ENCODE results near the gene PPM1A. TPM values are rescaled to one million over a fixed set of nuclear protein-coding genes. Genes with fewer than 3 reads are reported as not detected.
A peak's percentile ranks its signal among the peaks of the same experiment; 100 is the strongest.

Gene PPM1A
- total RNA-seq, 2 experiments from 2014 or later: 40.0 to 40.5 TPM

DNA sequence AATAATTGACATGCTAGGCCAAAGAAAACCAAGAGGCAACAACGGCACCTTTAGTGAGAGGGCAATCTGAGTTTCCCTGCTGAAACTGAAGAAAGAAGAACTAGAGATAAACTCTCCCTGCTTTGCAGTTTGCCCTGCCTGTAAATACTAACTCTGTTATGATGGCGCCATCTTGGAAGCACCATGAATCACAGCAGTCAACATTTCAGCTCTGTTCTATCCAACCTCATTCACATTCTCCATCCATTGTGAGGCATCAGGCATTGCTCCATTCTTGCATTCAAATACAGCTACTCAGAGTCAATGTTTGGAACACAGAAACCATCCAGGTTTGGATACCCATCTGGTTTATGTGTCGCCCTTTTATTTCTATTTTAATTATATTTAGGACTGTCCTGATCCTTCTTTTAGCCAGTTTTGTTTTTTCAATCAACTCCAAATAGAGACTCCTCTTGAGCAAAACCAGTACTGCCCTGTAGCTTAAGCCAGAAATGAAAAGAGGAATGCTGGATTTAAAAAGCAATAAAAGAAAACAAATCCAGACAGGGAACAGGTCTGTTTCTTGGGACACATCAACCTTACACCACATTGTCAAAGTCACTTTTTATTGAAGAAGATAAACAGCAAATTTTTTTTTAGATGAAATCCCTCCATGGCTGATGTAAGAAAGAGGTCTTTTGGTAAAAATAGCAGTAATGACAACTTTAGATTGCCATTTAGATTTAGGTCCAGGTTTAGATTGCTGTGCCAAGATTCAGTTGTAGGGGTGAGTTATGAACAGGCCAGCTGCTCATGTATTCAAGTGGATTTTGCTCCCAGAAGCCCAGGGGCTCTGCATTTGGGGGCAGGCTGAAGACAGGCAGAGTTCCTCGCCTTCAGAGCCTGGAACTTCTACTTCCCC lies 33.3 kb upstream of the PPM1A start:
- H3K4me3 Mint-ChIP-seq: no peak overlapping the region
- no peaks in the 10 kb centered on the region for H3K9me3 Mint-ChIP-seq
- no peak for DNase-seq
- ChIA-PET CTCF (interaction anchor here (1.3 to 2.3 kb wide), 3 partner anchors 10 to 32 kb away, joined by 3 to 6 read pairs (median 3); no protein-coding TSS in a partner anchor), POLR2A (no interaction called here)
- H3K27ac Mint-ChIP-seq: no peak overlapping the region
- TF ChIP-seq, protein P1, sequence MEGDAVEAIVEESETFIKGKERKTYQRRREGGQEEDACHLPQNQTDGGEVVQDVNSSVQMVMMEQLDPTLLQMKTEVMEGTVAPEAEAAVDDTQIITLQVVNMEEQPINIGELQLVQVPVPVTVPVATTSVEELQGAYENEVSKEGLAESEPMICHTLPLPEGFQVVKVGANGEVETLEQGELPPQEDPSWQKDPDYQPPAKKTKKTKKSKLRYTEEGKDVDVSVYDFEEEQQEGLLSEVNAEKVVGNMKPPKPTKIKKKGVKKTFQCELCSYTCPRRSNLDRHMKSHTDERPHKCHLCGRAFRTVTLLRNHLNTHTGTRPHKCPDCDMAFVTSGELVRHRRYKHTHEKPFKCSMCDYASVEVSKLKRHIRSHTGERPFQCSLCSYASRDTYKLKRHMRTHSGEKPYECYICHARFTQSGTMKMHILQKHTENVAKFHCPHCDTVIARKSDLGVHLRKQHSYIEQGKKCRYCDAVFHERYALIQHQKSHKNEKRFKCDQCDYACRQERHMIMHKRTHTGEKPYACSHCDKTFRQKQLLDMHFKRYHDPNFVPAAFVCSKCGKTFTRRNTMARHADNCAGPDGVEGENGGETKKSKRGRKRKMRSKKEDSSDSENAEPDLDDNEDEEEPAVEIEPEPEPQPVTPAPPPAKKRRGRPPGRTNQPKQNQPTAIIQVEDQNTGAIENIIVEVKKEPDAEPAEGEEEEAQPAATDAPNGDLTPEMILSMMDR (IDR thresholded peaks at IDR 0.05): no peak
- H3K4me1 Mint-ChIP-seq (ENCODE audit: low read depth): peaks cover 13% of the 10 kb centered on the region
- H3K27me3 Mint-ChIP-seq: no peaks in the 10 kb centered on the region
- ATAC-seq: no peak
- intact Hi-C loops (cut with micrococcal nuclease): no loop called here
- H3K36me3 Mint-ChIP-seq (ENCODE audit: low read depth): no peaks in the 10 kb centered on the region

DNA sequence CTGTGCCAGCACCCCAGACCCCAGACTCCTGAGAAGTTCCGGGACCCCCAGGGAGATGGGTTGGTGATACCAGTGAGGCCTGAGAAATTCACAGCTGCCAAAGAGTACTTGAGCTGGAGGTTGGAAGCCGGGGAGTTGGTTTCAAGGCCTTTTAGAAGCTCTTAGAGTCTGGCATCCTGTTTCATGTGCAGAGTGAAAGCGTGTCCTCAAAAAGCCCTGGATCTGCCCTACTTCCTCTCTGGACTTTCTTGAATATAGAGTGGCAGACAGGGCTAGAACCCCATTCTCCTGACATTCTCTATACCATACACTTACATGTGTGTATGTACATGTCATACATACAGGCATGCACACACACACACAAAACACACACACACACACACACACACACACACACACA lies 31.3 kb upstream of the PPM1A start:
- no peak overlapping the region for H3K27ac Mint-ChIP-seq
- no peak for DNase-seq
- intact Hi-C loops (cut with micrococcal nuclease): no loop called here
- no peaks in the 10 kb centered on the region for H3K9me3 Mint-ChIP-seq
- no peaks in the 10 kb centered on the region for H3K27me3 Mint-ChIP-seq
- ChIA-PET CTCF (interaction anchor here (1.2 kb wide), 1 partner anchor 22 kb away, joined by 3 read pairs; no protein-coding TSS in a partner anchor), POLR2A (interaction anchor here (0.8 kb wide), 1 partner anchor 30 kb away, joined by 6 read pairs; no protein-coding TSS in a partner anchor)
- no peaks in the 10 kb centered on the region for H3K36me3 Mint-ChIP-seq (ENCODE audit: low read depth)
- H3K4me3 Mint-ChIP-seq: no peak overlapping the region
- peaks cover 20% of the 10 kb centered on the region for H3K4me1 Mint-ChIP-seq (ENCODE audit: low read depth)
- TF ChIP-seq, protein P1 (IDR thresholded peaks at IDR 0.05): no peak
- no peak for ATAC-seq

DNA sequence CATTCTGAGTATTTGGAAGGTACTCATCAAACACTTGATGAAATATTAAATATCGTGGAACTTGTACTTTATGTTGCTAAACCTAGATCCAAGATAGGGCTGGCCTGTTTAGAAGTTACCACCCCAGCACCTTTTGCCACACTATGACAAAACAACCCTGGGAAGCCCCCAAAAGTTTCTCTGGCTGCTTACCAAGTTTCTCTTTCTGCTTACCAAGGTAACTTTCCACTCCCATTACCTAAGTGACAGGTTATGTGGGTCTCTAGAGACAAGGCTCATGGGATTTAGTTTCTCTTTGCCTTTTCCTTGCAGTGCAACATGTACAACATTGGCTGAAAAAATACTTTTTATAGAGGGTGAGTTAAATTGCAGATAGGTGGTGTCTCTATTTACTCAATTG lies 28.9 kb upstream of the PPM1A start:
- ATAC-seq (peak; percentile 81), DNase-seq (peak; percentile 64)
- Mint-ChIP-seq H3K4me1 (ENCODE audit: low read depth) (peaks cover 20% of the 10 kb centered on the region), H3K36me3 (ENCODE audit: low read depth) (no peaks in the 10 kb centered on the region), H3K27me3 (no peaks in the 10 kb centered on the region), H3K4me3 (no peak overlapping the region), H3K9me3 (no peaks in the 10 kb centered on the region), H3K27ac (peak overlapping the region; percentile 65)
- CTCF ChIA-PET: no interaction called here
- POLR2A ChIA-PET: no interaction called here
- intact Hi-C loops (cut with micrococcal nuclease): no loop called here
- TF ChIP-seq, protein P1 (IDR thresholded peaks at IDR 0.05): no peak

DNA sequence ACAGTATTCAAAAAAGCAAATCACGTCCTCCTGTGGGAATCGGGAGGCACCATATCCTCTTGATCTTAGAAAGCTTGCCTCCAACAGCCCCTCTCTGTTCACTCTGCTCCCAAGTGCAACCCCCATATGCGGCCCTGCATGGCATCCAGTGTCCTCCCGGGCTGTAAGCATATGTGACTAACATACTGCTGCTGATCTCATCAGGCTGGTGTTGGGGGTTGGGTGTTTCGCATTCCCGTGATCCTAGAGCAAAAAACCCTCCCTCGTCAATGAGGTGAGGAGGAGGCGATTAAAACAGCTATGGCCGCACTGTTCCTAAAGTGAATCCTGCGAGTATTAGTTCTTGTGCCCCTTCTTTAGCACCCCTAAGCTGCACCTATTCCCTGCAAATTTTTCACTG lies 28.1 kb upstream of the PPM1A start:
- Mint-ChIP-seq H3K27ac (peak overlapping the region; percentile 65), H3K4me3 (no peak overlapping the region), H3K36me3 (ENCODE audit: low read depth) (no peaks in the 10 kb centered on the region), H3K9me3 (no peaks in the 10 kb centered on the region), H3K27me3 (no peaks in the 10 kb centered on the region), H3K4me1 (ENCODE audit: low read depth) (peaks cover 20% of the 10 kb centered on the region)
- no peak for ATAC-seq
- DNase-seq: no peak
- ChIA-PET POLR2A (interaction anchor here (1.1 kb wide), 1 partner anchor 28 kb away, joined by 3 read pairs; the partner anchor contains the start of gene PPM1A), CTCF (no interaction called here)
- intact Hi-C loops (cut with micrococcal nuclease): no loop called here
- TF ChIP-seq, protein P1 (IDR thresholded peaks at IDR 0.05): no peak

DNA sequence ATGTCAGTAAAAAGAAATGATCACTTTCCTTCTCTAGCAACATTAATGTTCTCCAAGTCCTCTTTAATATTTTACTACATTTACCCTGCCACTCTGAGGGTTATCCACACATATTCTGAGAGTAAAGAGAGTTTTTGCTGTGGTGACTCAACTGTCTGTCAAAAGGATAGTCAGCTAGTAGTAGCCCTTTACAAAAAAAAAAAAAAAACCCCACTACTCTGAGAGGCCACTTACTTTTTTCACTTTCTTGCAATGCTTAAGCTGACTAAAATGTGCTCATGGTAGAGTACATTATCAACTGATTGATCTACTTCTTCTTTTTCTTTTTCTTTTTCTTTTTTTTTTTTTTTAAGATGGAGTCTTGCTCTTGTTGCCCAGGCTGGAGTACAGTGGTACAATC lies 27.6 kb upstream of the PPM1A start:
- CTCF ChIA-PET: no interaction called here
- Mint-ChIP-seq H3K36me3 (ENCODE audit: low read depth) (no peaks in the 10 kb centered on the region), H3K4me3 (no peak overlapping the region), H3K4me1 (ENCODE audit: low read depth) (peaks cover 20% of the 10 kb centered on the region), H3K27ac (peak overlapping the region; percentile 46), H3K9me3 (no peaks in the 10 kb centered on the region), H3K27me3 (no peaks in the 10 kb centered on the region)
- intact Hi-C loops (cut with micrococcal nuclease): no loop called here
- TF ChIP-seq, protein P1 (IDR thresholded peaks at IDR 0.05): no peak
- POLR2A ChIA-PET: interaction anchor here (1.1 kb wide), 1 partner anchor 28 kb away, joined by 3 read pairs; the partner anchor contains the start of gene PPM1A
- ATAC-seq (peak; percentile 64), DNase-seq (no peak)

Data from activated CD8-positive, alpha-beta T cell treated with anti-CD3 and anti-CD28 coated beads for 36 hours (primary cell).